Kidney (tissue), 14 donors: ENCODE results near the gene C19orf85. TPM values are rescaled to one million over a fixed set of nuclear protein-coding genes. Genes with fewer than 3 reads are reported as not detected.
A peak's percentile ranks its signal among the peaks of the same experiment; 100 is the strongest.

Source experiments
- DNase-seq, 5 donors: peaks; one replicate each; pipeline ENCODE4 v3.0.0-alpha.2; 2013 to 2020
- FAIRE-seq: peaks from 2 replicates; lab custom pipeline; 2012; peaks lifted over from hg19 to GRCh38; lab: Jason Lieb, UNC
- H3K27ac ChIP-seq, 2 donors: one replicate each; pipeline ENCODE4 v1.7.0; 2013; ENCODE audit warnings: low read depth in 2 of 2, low read length in 2 of 2, inconsistent platforms in 1 of 2
- H3K27me3 ChIP-seq: one replicate; pipeline ENCODE4 v1.7.1; 2013; ENCODE audit warnings: low read length, inconsistent platforms; ENCODE audit not compliant: control insufficient read depth, insufficient read depth
- H3K36me3 ChIP-seq, 3 donors: one replicate each; pipeline versions ENCODE4 v1.7.0 to v1.7.1; 2013; ENCODE audit warnings: low read length in 3 of 3, control low read depth in 1 of 3, inconsistent platforms in 1 of 3; ENCODE audit not compliant: insufficient read depth in 3 of 3, control insufficient read depth in 2 of 3
- H3K4me1 ChIP-seq, 3 donors: one replicate each; pipeline versions ENCODE4 v1.7.0 to v1.7.1; 2013; ENCODE audit warnings: low read length in 3 of 3, inconsistent platforms in 1 of 3, low read depth in 1 of 3; ENCODE audit not compliant: control insufficient read depth in 2 of 3, insufficient read depth in 2 of 3
- H3K4me3 ChIP-seq, 3 donors: one replicate each; pipeline versions ENCODE4 v1.7.0 to v1.8.1; 2013; ENCODE audit warnings: low read length in 3 of 3, control low read depth in 1 of 3, inconsistent platforms in 1 of 3
- H3K9ac ChIP-seq, 3 donors: one replicate each; pipeline versions ENCODE4 v1.7.0 to v1.7.1; 2013; ENCODE audit warnings: low read length in 3 of 3, control low read depth in 1 of 3, inconsistent platforms in 1 of 3
- H3K9me3 ChIP-seq, 3 donors: one replicate each; pipeline versions ENCODE4 v1.7.0 to v1.7.1; 2013; ENCODE audit warnings: low read length in 3 of 3, control low read depth in 1 of 3, inconsistent platforms in 1 of 3; ENCODE audit not compliant: control insufficient read depth in 2 of 3, insufficient read depth in 1 of 3
- intact Hi-C: fragments of 100-400 bp; cut with DNase I; formaldehyde crosslinking; loops from one replicate; pipeline ENCODE4 v1.11.1; 2022
- polyA plus RNA-seq: library from polyadenylated mRNA; stranded (reverse); fragments of 350-450 nt; fragmentation: Illumina TruSeq; extraction: RNeasy Lipid Tissue Mini Kit (QIAGEN cat#74804); gene quantifications from one replicate; pipeline ENCODE4 v1.2.3, GENCODE V29; 2014; ENCODE audit warnings: low read depth, low replicate concordance; ENCODE audit not compliant: insufficient read depth
- total RNA-seq: library from RNA; stranded (reverse); fragmentation: NEBNext Ultra II Directional; extraction: Animal tissue kit (Norgen Biotek cat#: 25700); gene quantifications from one replicate; pipeline ENCODE4 v1.2.1, GENCODE V29; 2021
- TF ChIP-seq, protein P1 (sequence below): IDR thresholded peaks from 3 replicates; pipeline ENCODE4 v1.5.1; 2012; ENCODE audit warnings: mild to moderate bottlenecking, moderate library complexity, borderline replicate concordance; ENCODE audit not compliant: insufficient read depth; ENCODE audit errors: extremely low read depth
- donor health status: control.
- donor health status: control.
- donor health status: control.
- donor health status: control.
- donor health status: control.
- donor health status: DM: yes; HTN: yes; CAD: no.
- donor health status: Normal renal cell carcinoma (clear cell type).

Gene C19orf85
- total and polyA plus RNA-seq, 2 donors from 2014 or later, result not detected

DNA sequence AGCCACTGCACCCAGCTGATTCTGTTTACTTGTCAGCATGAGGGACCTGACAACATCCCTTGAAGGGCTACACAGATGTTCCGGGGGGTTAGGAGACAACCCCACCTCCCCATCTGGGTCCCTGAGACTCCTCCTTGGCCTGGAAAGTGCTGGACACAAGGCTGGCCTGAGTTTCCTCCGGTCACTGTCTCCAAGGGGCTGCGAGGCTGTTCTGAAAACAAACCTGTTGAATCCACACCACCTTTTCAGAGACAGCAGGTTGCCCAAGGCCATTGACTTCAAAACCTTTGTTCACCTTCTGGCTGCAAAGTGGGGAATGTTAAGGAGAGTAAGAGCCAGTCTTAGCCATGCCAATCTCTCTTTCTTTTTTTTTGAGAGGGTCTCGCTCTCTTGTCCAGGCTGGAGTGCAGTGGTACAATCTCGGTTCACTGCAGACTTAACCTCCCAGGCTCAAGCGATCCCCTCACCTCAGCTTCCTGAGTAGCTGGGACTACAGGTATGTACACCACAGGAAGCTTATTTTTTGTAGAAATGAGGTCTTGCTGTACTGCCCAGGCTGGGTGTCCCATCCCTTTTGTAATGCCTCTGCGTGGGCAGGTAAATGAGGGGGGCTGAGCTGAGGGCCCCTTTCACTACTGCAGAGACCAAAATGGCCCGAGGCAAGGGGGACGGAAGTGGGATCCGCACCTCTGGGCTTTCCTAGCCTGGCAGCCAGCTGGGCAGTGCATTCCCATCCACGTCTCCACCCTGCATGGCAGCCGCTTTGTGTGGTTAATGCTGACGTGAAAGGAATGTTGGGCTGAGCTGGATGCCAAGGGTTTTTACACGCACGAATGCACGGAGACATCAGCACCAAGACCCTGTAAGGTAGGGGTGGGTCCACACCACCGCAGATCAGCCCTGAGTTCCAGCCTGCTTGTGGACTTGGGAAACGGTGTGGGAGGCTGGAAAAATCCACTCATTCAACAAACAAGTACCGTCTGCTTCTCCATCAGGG is 10.0 kb upstream of the C19orf85 start:
- TF ChIP-seq, protein P1, sequence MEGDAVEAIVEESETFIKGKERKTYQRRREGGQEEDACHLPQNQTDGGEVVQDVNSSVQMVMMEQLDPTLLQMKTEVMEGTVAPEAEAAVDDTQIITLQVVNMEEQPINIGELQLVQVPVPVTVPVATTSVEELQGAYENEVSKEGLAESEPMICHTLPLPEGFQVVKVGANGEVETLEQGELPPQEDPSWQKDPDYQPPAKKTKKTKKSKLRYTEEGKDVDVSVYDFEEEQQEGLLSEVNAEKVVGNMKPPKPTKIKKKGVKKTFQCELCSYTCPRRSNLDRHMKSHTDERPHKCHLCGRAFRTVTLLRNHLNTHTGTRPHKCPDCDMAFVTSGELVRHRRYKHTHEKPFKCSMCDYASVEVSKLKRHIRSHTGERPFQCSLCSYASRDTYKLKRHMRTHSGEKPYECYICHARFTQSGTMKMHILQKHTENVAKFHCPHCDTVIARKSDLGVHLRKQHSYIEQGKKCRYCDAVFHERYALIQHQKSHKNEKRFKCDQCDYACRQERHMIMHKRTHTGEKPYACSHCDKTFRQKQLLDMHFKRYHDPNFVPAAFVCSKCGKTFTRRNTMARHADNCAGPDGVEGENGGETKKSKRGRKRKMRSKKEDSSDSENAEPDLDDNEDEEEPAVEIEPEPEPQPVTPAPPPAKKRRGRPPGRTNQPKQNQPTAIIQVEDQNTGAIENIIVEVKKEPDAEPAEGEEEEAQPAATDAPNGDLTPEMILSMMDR, result no peak
- peak overlapping the region; percentile 9 to 45 for H3K27ac ChIP-seq

DNA sequence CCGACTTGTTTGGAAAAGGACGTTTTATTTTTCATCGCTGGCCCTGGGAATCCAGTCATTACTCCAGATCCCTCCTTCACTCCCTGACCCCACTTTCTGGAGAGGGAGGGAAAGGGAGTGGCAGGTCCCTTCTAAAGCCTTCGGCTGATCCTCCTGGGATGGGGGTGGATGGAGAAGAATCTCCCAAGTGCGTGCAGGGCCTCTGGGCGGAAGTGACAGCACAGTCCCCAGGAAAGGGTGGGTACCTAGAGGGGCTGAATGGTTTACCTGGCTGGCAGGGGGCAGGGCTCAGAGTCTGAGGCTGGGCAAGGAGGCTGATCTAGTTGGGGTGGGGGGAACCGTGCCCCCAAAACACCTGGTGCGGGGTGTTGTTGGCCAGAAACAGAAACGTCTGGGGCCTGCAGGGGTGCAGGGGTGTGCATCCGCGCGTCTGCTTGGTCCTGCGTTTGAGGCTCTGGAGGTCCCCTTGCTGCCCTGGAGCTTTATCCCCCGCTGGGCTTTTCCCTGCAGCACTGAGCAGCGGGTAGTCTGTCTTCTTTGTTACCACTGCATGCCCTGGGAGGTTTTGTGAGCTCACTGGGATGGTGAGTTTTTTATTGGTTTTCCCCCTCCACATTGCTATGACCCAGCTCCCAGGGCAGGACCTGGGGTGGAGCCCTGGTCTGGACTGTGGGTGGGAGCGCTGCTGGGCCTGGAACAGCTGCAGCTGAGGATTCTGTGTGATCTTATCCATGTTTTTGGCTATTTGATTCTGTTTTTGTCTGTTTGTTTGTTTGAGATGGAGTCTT is 8.9 kb upstream of the C19orf85 start:
- Histone ChIP-seq H3K27me3 (no peaks in the 10 kb centered on the region), H3K36me3 (no peaks in the 10 kb centered on the region), H3K4me1 (peaks cover 2 to 25% (median 22%) of the 10 kb centered on the region in 3 donors), H3K4me3 (no peak overlapping the region), H3K9ac (peak overlapping the region in 1 of 3 donors; percentile 41), H3K27ac (no peak overlapping the region), H3K9me3 (no peaks in the 10 kb centered on the region)
- intact Hi-C loops, result no loop called here
- FAIRE-seq, result no peak
- peak in 1 of 5 donors; percentile 64 for DNase-seq
- TF ChIP-seq, protein P1, result no peak

More for the DNA sequence above, 10.0 kb upstream of the C19orf85 start:
- DNase-seq (peak; percentile 74 to 89 (median 77)), FAIRE-seq (no peak)
- H3K9ac ChIP-seq, result no peak overlapping the region
- no peak overlapping the region for H3K4me3 ChIP-seq
- H3K36me3 ChIP-seq, result no peaks in the 10 kb centered on the region
- intact Hi-C loops, result no loop called here
- H3K9me3 ChIP-seq, result no peaks in the 10 kb centered on the region
- H3K27me3 ChIP-seq, result no peaks in the 10 kb centered on the region
- peaks cover 2 to 29% (median 28%) of the 10 kb centered on the region in 3 donors for H3K4me1 ChIP-seq

DNA sequence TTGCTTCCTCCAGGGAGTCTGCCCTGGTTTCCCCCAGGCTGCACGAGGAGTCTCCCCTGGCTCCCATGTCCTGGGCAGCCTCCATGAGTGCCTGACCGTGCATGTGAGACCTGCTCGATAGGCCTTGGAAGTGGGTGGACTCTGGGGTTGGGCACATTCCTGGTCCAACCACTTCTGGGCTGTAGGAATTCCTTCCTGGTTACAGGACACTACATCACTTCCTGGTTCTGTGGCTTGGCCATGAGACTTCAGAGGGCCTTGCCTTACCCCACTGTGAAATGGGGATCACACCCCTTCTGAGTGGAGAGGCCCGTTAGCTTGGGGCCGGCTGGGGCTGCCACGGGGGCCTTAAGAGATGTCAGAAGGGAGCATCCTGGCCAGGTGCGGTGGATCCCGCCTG is 7.9 kb upstream of the C19orf85 start:
- Histone ChIP-seq H3K4me1 (peaks cover 2 to 22% (median 13%) of the 10 kb centered on the region in 3 donors), H3K9ac (no peak overlapping the region), H3K4me3 (no peak overlapping the region), H3K36me3 (no peaks in the 10 kb centered on the region), H3K27ac (no peak overlapping the region), H3K9me3 (no peaks in the 10 kb centered on the region), H3K27me3 (no peaks in the 10 kb centered on the region)
- TF ChIP-seq, protein P1, result no peak
- FAIRE-seq (no peak), DNase-seq (peak in 1 of 5 donors; percentile 43)
- intact Hi-C loops, result no loop called here
